ENCODE results near the gene ZBTB38. TPM values are rescaled to one million over a fixed set of nuclear protein-coding genes. Genes with fewer than 3 reads are reported as not detected.

Gene ZBTB38
- total RNA-seq, 2 experiments from 2014 or later, result 8.4 to 12.4 TPM

DNA sequence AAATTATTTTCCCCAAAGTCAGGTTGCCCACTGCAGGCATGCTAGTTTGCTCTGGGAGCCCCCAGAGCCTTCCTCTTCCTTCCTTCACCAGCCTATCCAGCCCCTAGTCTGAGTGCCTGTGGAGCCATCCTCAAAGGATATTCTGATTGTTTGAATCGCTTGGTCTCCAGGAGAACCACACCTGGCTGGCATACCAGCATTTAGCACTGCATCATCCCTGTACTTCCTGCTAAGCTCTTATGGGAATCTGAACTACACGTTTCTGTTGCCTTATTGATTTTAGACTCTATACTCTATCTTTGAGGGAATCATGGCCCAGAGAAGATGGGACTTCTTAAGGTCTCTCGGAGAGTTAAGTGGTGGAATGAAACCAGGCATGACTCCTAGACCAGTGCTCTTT is 26.3 kb downstream of the ZBTB38 start:
- H3K4me1 ChIP-seq (ENCODE audit: insufficient read depth, low read length, poor library complexity, severe bottlenecking), result peaks cover 1% of the 10 kb centered on the region
- no peaks in the 10 kb centered on the region for H3K9me3 ChIP-seq (ENCODE audit: low read length)
- H3K79me2 ChIP-seq (ENCODE audit: insufficient read depth, low read depth, low read length), result no peaks in the 10 kb centered on the region
- no TSS peak for BruUV-seq (replicated peaks)
- no peaks in the 10 kb centered on the region; the same call in 1 of the 2 replicates for H3K36me3 ChIP-seq (ENCODE audit: insufficient read depth, low read length)
- no peak overlapping the region for H3K4me3 ChIP-seq (ENCODE audit: low read depth, low read length, poor library complexity, severe bottlenecking)
- H2AFZ ChIP-seq (ENCODE audit: low read length), result no peak overlapping the region
- intact Hi-C loops (cut with micrococcal nuclease; ENCODE audit: unreplicated experiment), result no loop called here
- ChIA-PET CTCF (ENCODE audit: unreplicated experiment) (no interaction called here), POLR2A (interaction anchor here (0.7 kb wide), 1 partner anchor 10 kb away, joined by 3 read pairs; no protein-coding TSS in a partner anchor)
- DNase-seq (ENCODE audit: low spot score), result no peak
- no peak overlapping the region for H3K4me2 ChIP-seq (ENCODE audit: low read length)
- H4K20me1 ChIP-seq (ENCODE audit: insufficient read depth, low read length), result no peaks in the 10 kb centered on the region
- H3K27ac ChIP-seq (ENCODE audit: low read depth, low read length, poor library complexity, severe bottlenecking), result no peak overlapping the region
- H3K9me2 ChIP-seq (ENCODE audit: insufficient read depth, low read length), result no peaks in the 10 kb centered on the region
- no peak for TF ChIP-seq EZH2phosphoT487 (IDR thresholded peaks at IDR 0.05; ENCODE audit: borderline replicate concordance, low read depth, low read length)
- TF ChIP-seq, protein P1, sequence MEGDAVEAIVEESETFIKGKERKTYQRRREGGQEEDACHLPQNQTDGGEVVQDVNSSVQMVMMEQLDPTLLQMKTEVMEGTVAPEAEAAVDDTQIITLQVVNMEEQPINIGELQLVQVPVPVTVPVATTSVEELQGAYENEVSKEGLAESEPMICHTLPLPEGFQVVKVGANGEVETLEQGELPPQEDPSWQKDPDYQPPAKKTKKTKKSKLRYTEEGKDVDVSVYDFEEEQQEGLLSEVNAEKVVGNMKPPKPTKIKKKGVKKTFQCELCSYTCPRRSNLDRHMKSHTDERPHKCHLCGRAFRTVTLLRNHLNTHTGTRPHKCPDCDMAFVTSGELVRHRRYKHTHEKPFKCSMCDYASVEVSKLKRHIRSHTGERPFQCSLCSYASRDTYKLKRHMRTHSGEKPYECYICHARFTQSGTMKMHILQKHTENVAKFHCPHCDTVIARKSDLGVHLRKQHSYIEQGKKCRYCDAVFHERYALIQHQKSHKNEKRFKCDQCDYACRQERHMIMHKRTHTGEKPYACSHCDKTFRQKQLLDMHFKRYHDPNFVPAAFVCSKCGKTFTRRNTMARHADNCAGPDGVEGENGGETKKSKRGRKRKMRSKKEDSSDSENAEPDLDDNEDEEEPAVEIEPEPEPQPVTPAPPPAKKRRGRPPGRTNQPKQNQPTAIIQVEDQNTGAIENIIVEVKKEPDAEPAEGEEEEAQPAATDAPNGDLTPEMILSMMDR (conservative IDR thresholded peaks at IDR 0.05; ENCODE audit: low read length), result no peak

DNA sequence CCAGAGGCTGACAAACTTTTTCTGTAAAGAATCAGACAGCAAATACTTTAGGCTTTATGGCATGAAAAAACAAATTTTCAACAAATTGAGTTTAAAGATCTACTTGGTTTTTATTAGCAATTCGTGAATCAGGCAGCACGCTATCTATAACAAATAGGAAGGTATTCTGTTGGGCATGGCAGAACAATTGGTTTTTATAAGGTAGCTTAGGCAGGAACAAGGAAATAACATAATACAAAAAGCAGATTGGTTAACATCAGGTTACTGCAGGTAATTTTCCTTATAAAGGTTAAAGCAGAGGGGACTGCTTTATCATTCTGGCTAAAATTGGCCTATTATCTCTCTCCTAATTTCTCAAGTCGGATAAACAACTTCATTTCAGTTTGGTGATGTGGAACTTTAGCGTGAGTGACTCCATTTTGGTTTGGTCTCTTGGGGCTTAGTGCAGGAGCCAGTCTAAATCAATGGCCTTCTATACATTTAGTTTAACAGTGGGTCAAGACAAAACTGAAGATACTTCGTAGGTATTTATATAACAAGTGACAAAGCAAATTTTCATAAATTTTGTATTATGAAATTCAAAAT is 26.8 kb downstream of the ZBTB38 start:
- no TSS peak for BruUV-seq (replicated peaks)
- Histone ChIP-seq H3K4me1 (ENCODE audit: insufficient read depth, low read length, poor library complexity, severe bottlenecking) (no peaks in the 10 kb centered on the region), H4K20me1 (ENCODE audit: insufficient read depth, low read length) (no peaks in the 10 kb centered on the region), H2AFZ (ENCODE audit: low read length) (no peak overlapping the region), H3K9me2 (ENCODE audit: insufficient read depth, low read length) (no peaks in the 10 kb centered on the region), H3K4me2 (ENCODE audit: low read length) (no peak overlapping the region), H3K79me2 (ENCODE audit: insufficient read depth, low read depth, low read length) (no peaks in the 10 kb centered on the region), H3K4me3 (ENCODE audit: low read depth, low read length, poor library complexity, severe bottlenecking) (no peak overlapping the region), H3K27ac (ENCODE audit: low read depth, low read length, poor library complexity, severe bottlenecking) (no peak overlapping the region), H3K9me3 (ENCODE audit: low read length) (no peaks in the 10 kb centered on the region), H3K36me3 (ENCODE audit: insufficient read depth, low read length) (no peaks in the 10 kb centered on the region; the same call in 1 of the 2 replicates)
- POLR2A ChIA-PET, result interaction anchor here (0.7 kb wide), 1 partner anchor 10 kb away, joined by 3 read pairs; no protein-coding TSS in a partner anchor
- intact Hi-C loops (cut with micrococcal nuclease; ENCODE audit: unreplicated experiment), result no loop called here
- TF ChIP-seq EZH2phosphoT487 (IDR thresholded peaks at IDR 0.05; ENCODE audit: borderline replicate concordance, low read depth, low read length), result no peak
- TF ChIP-seq, protein P1 (conservative IDR thresholded peaks at IDR 0.05; ENCODE audit: low read length), result no peak
- no peak for DNase-seq (ENCODE audit: low spot score)
- CTCF ChIA-PET (ENCODE audit: unreplicated experiment), result no interaction called here

DNA sequence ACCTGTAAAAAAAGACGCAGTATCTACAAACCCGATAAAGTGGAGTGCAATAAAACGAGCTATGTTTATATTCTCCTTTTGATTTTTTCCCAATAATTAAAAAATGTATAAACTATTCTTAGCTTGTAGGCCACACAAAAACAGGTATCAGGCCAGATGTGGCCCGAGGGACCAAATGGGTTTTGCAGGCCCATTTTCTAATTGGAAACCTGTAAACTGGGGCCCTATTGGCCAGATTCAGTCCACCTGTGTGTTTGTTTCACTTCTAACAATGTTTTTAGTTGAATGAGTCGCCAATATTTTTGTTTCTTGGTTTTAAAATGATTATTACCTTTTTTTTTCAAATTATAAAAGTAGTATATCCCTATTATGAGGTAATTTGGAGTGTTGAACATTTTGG is 29.7 kb downstream of the ZBTB38 start:
- no TSS peak for BruUV-seq (replicated peaks)
- POLR2A ChIA-PET, result interaction anchor here (1.0 to 1.8 kb wide), 3 partner anchors 10 to 14 kb away, joined by 3 to 5 read pairs (median 5); no protein-coding TSS in a partner anchor
- no peak for TF ChIP-seq EZH2phosphoT487 (IDR thresholded peaks at IDR 0.05; ENCODE audit: borderline replicate concordance, low read depth, low read length)
- TF ChIP-seq, protein P1 (conservative IDR thresholded peaks at IDR 0.05; ENCODE audit: low read length), result no peak
- intact Hi-C loops (cut with micrococcal nuclease; ENCODE audit: unreplicated experiment), result no loop called here
- Histone ChIP-seq H3K4me3 (ENCODE audit: low read depth, low read length, poor library complexity, severe bottlenecking) (no peak overlapping the region), H3K9me3 (ENCODE audit: low read length) (no peaks in the 10 kb centered on the region), H3K79me2 (ENCODE audit: insufficient read depth, low read depth, low read length) (no peaks in the 10 kb centered on the region), H4K20me1 (ENCODE audit: insufficient read depth, low read length) (no peaks in the 10 kb centered on the region), H2AFZ (ENCODE audit: low read length) (no peak overlapping the region), H3K4me2 (ENCODE audit: low read length) (no peak overlapping the region), H3K27ac (ENCODE audit: low read depth, low read length, poor library complexity, severe bottlenecking) (no peak overlapping the region), H3K9me2 (ENCODE audit: insufficient read depth, low read length) (no peaks in the 10 kb centered on the region), H3K36me3 (ENCODE audit: insufficient read depth, low read length) (no peaks in the 10 kb centered on the region; the same call in 1 of the 2 replicates), H3K4me1 (ENCODE audit: insufficient read depth, low read length, poor library complexity, severe bottlenecking) (no peaks in the 10 kb centered on the region)
- no peak for DNase-seq (ENCODE audit: low spot score)
- CTCF ChIA-PET (ENCODE audit: unreplicated experiment), result no interaction called here

All from OCI-LY7 (cell line).